ENCODE results near the gene FAM107B. TPM values are rescaled to one million over a fixed set of nuclear protein-coding genes. Genes with fewer than 3 reads are reported as not detected.

FAM107B gene
- total and polyA plus RNA-seq, 12 donors = 2.6 to 18.5 (median 6.2) TPM

- no peaks in the 10 kb centered on the region for H3K9me3 ChIP-seq
- ATAC-seq = no peak
- H3K36me3 ChIP-seq = no peaks in the 10 kb centered on the region
- WGBS, 2 donors = 64 to 71% methylated on average over 7 to 9 of the region's 9 CpGs
- intact Hi-C loops (cut with DNase I) = loop anchor here in 3 of 10 donors (5.0 to 10.0 kb wide), 4 partner anchors 325 to 607 kb away; no protein-coding TSS in a partner anchor
- DNase-seq = no peak
- peaks cover 0 to 9% (median 0%) of the 10 kb centered on the region in 9 donors for H3K4me1 ChIP-seq
- H3K27me3 ChIP-seq = peaks cover 0 to 3% (median 0%) of the 10 kb centered on the region in 7 donors
- no peak for TF ChIP-seq CTCF (IDR thresholded peaks at IDR 0.05)
- no peak overlapping the region for H3K27ac ChIP-seq
- no peak overlapping the region for H3K4me3 ChIP-seq
These were observed 274.4 kb downstream of the FAM107B start for GRCh38 chr10:14500172-14500765.

- intact Hi-C loops (cut with DNase I) = loop anchor here in 5 of 10 donors (5.0 to 10.0 kb wide), 4 partner anchors 323 to 605 kb away; no protein-coding TSS in a partner anchor
- Histone ChIP-seq H3K4me3 (no peak overlapping the region), H3K36me3 (no peaks in the 10 kb centered on the region), H3K27me3 (peaks cover 0 to 3% (median 0%) of the 10 kb centered on the region in 7 donors), H3K9me3 (no peaks in the 10 kb centered on the region), H3K4me1 (peaks cover 0 to 9% (median 0%) of the 10 kb centered on the region in 9 donors), H3K27ac (no peak overlapping the region)
- 89 to 90% methylated on average over 5 of the region's 5 CpGs for WGBS, 2 donors
- no peak for TF ChIP-seq CTCF (IDR thresholded peaks at IDR 0.05)
- DNase-seq = no peak
- ATAC-seq = peak in 3 of 8 donors; percentile 8 to 26 (median 22)
These were observed 275.1 kb downstream of the FAM107B start for GRCh38 chr10:14499601-14499904.

GRCh38 chr10:14498326-14498725, 276.4 kb downstream of the FAM107B start:
- intact Hi-C loops (cut with DNase I) = loop anchor here in 5 of 10 donors (5.0 to 10.0 kb wide), 4 partner anchors 324 to 606 kb away; no protein-coding TSS in a partner anchor
- Histone ChIP-seq H3K9me3 (no peaks in the 10 kb centered on the region), H3K36me3 (no peaks in the 10 kb centered on the region), H3K27me3 (peaks cover 0 to 3% (median 0%) of the 10 kb centered on the region in 7 donors), H3K4me3 (no peak overlapping the region), H3K27ac (no peak overlapping the region), H3K4me1 (peaks cover 0 to 9% (median 0%) of the 10 kb centered on the region in 9 donors)
- DNase-seq (no peak), ATAC-seq (no peak)
- 87 to 91% methylated on average over 7 of the region's 7 CpGs for WGBS, 2 donors
- no peak for TF ChIP-seq CTCF (IDR thresholded peaks at IDR 0.05)

GRCh38 chr10:14491811-14492210, 282.9 kb downstream of the FAM107B start:
- H3K36me3 ChIP-seq = no peaks in the 10 kb centered on the region
- WGBS, 2 donors = 75 to 83% methylated on average over 5 of the region's 5 CpGs
- intact Hi-C loops (cut with DNase I) = loop anchor here in 2 of 10 donors (10.0 kb wide), 3 partner anchors 333 to 613 kb away; no protein-coding TSS in a partner anchor
- DNase-seq (no peak), ATAC-seq (no peak)
- no peak overlapping the region for H3K27ac ChIP-seq
- H3K4me1 ChIP-seq = no peaks in the 10 kb centered on the region
- H3K9me3 ChIP-seq = peaks cover 0 to 16% (median 0%) of the 10 kb centered on the region in 11 donors
- no peak overlapping the region for H3K4me3 ChIP-seq
- TF ChIP-seq CTCF (IDR thresholded peaks at IDR 0.05) = no peak
- peaks cover 0 to 25% (median 6%) of the 10 kb centered on the region in 7 donors for H3K27me3 ChIP-seq
